Activated CD4-positive, alpha-beta T cell treated with anti-CD3 and anti-CD28 coated beads, Interleukin-2, amount 10 ng/mL, durations not matched to agents 24 days and 14 days (primary cell): ENCODE results near the gene C3orf18. TPM values are rescaled to one million over a fixed set of nuclear protein-coding genes. Genes with fewer than 3 reads are reported as not detected.

ENCODE experiments used
- DNase-seq: peaks from one replicate; pipeline ENCODE4 v3.0.0; 2022
- H3K27ac Mint-ChIP-seq: one replicate; pipeline ENCODE4 v1.8.0; 2022; ENCODE audit warnings: mild to moderate bottlenecking, mixed read lengths
- H3K27me3 Mint-ChIP-seq: one replicate; pipeline ENCODE4 v1.8.0; 2022; ENCODE audit warnings: mixed read lengths
- H3K36me3 Mint-ChIP-seq: one replicate; pipeline ENCODE4 v1.8.0; 2022; ENCODE audit warnings: low read depth, mild to moderate bottlenecking, mixed read lengths
- H3K4me1 Mint-ChIP-seq: one replicate; pipeline ENCODE4 v1.8.0; 2021; ENCODE audit warnings: mixed read lengths
- H3K4me3 Mint-ChIP-seq: one replicate; pipeline ENCODE4 v1.8.0; 2022; ENCODE audit warnings: mild to moderate bottlenecking, moderate library complexity, mixed read lengths
- H3K9me3 Mint-ChIP-seq: one replicate; pipeline ENCODE4 v1.8.0; 2021; ENCODE audit warnings: mixed read lengths
- intact Hi-C: fragments of 100-400 bp; cut with micrococcal nuclease; formaldehyde crosslinking; loops from one replicate; pipeline ENCODE4 v1.15.1; 2023
- total RNA-seq: library from RNA; stranded (reverse); gene quantifications from 2 replicates; pipeline ENCODE4 v1.2.3, GENCODE V29; 2022

The C3orf18 gene
- total RNA-seq, 1 donor from 2014 or later, result 32.6 TPM

- no peaks in the 10 kb centered on the region for H3K9me3 Mint-ChIP-seq
- H3K4me3 Mint-ChIP-seq, result peak overlapping the region; percentile 93
- H3K36me3 Mint-ChIP-seq, result peaks cover 91% of the 10 kb centered on the region
- no peaks in the 10 kb centered on the region for H3K27me3 Mint-ChIP-seq
- peaks cover 32% of the 10 kb centered on the region for H3K4me1 Mint-ChIP-seq
- intact Hi-C loops, result loop anchor here (10.0 kb wide), 1 partner anchor 1646 kb away; no protein-coding TSS in a partner anchor
- DNase-seq, result peak; percentile 69
- peak overlapping the region; percentile 98 for H3K27ac Mint-ChIP-seq
These were observed 41.7 kb upstream of the C3orf18 start for GRCh38 chr3:50609071-50609762.

GRCh38 chr3:50608278-50608677 lies 40.7 kb upstream of the C3orf18 start:
- intact Hi-C loops, result loop anchor here (10.0 kb wide), 1 partner anchor 1647 kb away; no protein-coding TSS in a partner anchor
- DNase-seq, result peak; percentile 69
- H3K36me3 Mint-ChIP-seq, result peaks cover 93% of the 10 kb centered on the region
- no peaks in the 10 kb centered on the region for H3K9me3 Mint-ChIP-seq
- peak overlapping the region; percentile 93 for H3K4me3 Mint-ChIP-seq
- H3K4me1 Mint-ChIP-seq, result peaks cover 34% of the 10 kb centered on the region
- peak overlapping the region; percentile 98 for H3K27ac Mint-ChIP-seq
- H3K27me3 Mint-ChIP-seq, result no peaks in the 10 kb centered on the region

- no peaks in the 10 kb centered on the region for H3K9me3 Mint-ChIP-seq
- no peaks in the 10 kb centered on the region for H3K27me3 Mint-ChIP-seq
- peaks cover 40% of the 10 kb centered on the region for H3K4me1 Mint-ChIP-seq
- H3K27ac Mint-ChIP-seq, result peak overlapping the region; percentile 98
- peaks cover 97% of the 10 kb centered on the region for H3K36me3 Mint-ChIP-seq
- DNase-seq, result peak; percentile 79
- H3K4me3 Mint-ChIP-seq, result peak overlapping the region; percentile 93
- intact Hi-C loops, result loop anchor here (10.0 kb wide), 1 partner anchor 1647 kb away; no protein-coding TSS in a partner anchor
These were observed 39.9 kb upstream of the C3orf18 start for GRCh38 chr3:50607271-50608091.

- Mint-ChIP-seq H3K27ac (peak overlapping the region; percentile 98), H3K36me3 (peaks cover 93% of the 10 kb centered on the region), H3K27me3 (no peaks in the 10 kb centered on the region), H3K4me3 (peak overlapping the region; percentile 93), H3K9me3 (no peaks in the 10 kb centered on the region), H3K4me1 (peaks cover 44% of the 10 kb centered on the region)
- intact Hi-C loops, result loop anchor here (10.0 kb wide), 1 partner anchor 1648 kb away; no protein-coding TSS in a partner anchor
- DNase-seq, result peak; percentile 79
These were observed 39.0 kb upstream of the C3orf18 start for GRCh38 chr3:50606596-50606995.

- Mint-ChIP-seq H3K4me3 (peak overlapping the region; percentile 93), H3K36me3 (peaks cover 90% of the 10 kb centered on the region), H3K4me1 (peaks cover 50% of the 10 kb centered on the region), H3K27me3 (no peaks in the 10 kb centered on the region), H3K9me3 (no peaks in the 10 kb centered on the region), H3K27ac (peak overlapping the region; percentile 98)
- DNase-seq, result peak; percentile 70
- intact Hi-C loops, result loop anchor here (10.0 kb wide), 1 partner anchor 1649 kb away; no protein-coding TSS in a partner anchor
These were observed 38.4 kb upstream of the C3orf18 start for GRCh38 chr3:50605901-50606326.

GRCh38 chr3:50604628-50605588 lies 37.4 kb upstream of the C3orf18 start:
- Mint-ChIP-seq H3K36me3 (peaks cover 86% of the 10 kb centered on the region), H3K4me3 (peak overlapping the region; percentile 93), H3K27ac (peak overlapping the region; percentile 98), H3K4me1 (peaks cover 60% of the 10 kb centered on the region), H3K27me3 (no peaks in the 10 kb centered on the region), H3K9me3 (no peaks in the 10 kb centered on the region)
- peak; percentile 68 for DNase-seq
- intact Hi-C loops, result loop anchor here (10.0 kb wide), 1 partner anchor 1650 kb away; no protein-coding TSS in a partner anchor

- peaks cover 84% of the 10 kb centered on the region for H3K36me3 Mint-ChIP-seq
- peak overlapping the region; percentile 98 for H3K27ac Mint-ChIP-seq
- no peak for DNase-seq
- H3K4me3 Mint-ChIP-seq, result peak overlapping the region; percentile 93
- H3K27me3 Mint-ChIP-seq, result no peaks in the 10 kb centered on the region
- H3K9me3 Mint-ChIP-seq, result no peaks in the 10 kb centered on the region
- intact Hi-C loops, result loop anchor here (10.0 kb wide), 1 partner anchor 1651 kb away; no protein-coding TSS in a partner anchor
- peaks cover 67% of the 10 kb centered on the region for H3K4me1 Mint-ChIP-seq
These were observed 36.6 kb upstream of the C3orf18 start for GRCh38 chr3:50604110-50604621.

- Mint-ChIP-seq H3K27me3 (no peaks in the 10 kb centered on the region), H3K9me3 (no peaks in the 10 kb centered on the region), H3K27ac (peak overlapping the region; percentile 98), H3K4me3 (peak overlapping the region; percentile 93), H3K36me3 (peaks cover 84% of the 10 kb centered on the region), H3K4me1 (peaks cover 71% of the 10 kb centered on the region)
- intact Hi-C loops, result loop anchor here (10.0 kb wide), 1 partner anchor 1651 kb away; no protein-coding TSS in a partner anchor
- no peak for DNase-seq
These were observed 35.9 kb upstream of the C3orf18 start for GRCh38 chr3:50603261-50604109.

GRCh38 chr3:50602595-50603191 lies 35.1 kb upstream of the C3orf18 start:
- no peak for DNase-seq
- peaks cover 75% of the 10 kb centered on the region for H3K4me1 Mint-ChIP-seq
- peak overlapping the region; percentile 93 for H3K4me3 Mint-ChIP-seq
- intact Hi-C loops, result loop anchor here (10.0 kb wide), 1 partner anchor 1652 kb away; no protein-coding TSS in a partner anchor
- no peaks in the 10 kb centered on the region for H3K27me3 Mint-ChIP-seq
- H3K36me3 Mint-ChIP-seq, result peaks cover 83% of the 10 kb centered on the region
- no peaks in the 10 kb centered on the region for H3K9me3 Mint-ChIP-seq
- H3K27ac Mint-ChIP-seq, result peak overlapping the region; percentile 98

- peak overlapping the region; percentile 93 for H3K4me3 Mint-ChIP-seq
- H3K27me3 Mint-ChIP-seq, result no peaks in the 10 kb centered on the region
- H3K9me3 Mint-ChIP-seq, result no peaks in the 10 kb centered on the region
- H3K27ac Mint-ChIP-seq, result peak overlapping the region; percentile 98
- peaks cover 68% of the 10 kb centered on the region for H3K36me3 Mint-ChIP-seq
- intact Hi-C loops, result loop anchor here (1.0 to 10.0 kb wide), 4 partner anchors 10 to 1654 kb away; partner anchors contain the start of gene CISH
- H3K4me1 Mint-ChIP-seq, result peaks cover 74% of the 10 kb centered on the region
- peak; percentile 95 for DNase-seq
These were observed 33.5 kb upstream of the C3orf18 start for GRCh38 chr3:50600841-50601591.

- H3K9me3 Mint-ChIP-seq, result no peaks in the 10 kb centered on the region
- peak overlapping the region; percentile 98 for H3K27ac Mint-ChIP-seq
- no peaks in the 10 kb centered on the region for H3K27me3 Mint-ChIP-seq
- H3K36me3 Mint-ChIP-seq, result peaks cover 62% of the 10 kb centered on the region
- peak overlapping the region; percentile 93 for H3K4me3 Mint-ChIP-seq
- DNase-seq, result peak; percentile 74
- intact Hi-C loops, result loop anchor here (10.0 kb wide), 1 partner anchor 1655 kb away; no protein-coding TSS in a partner anchor
- H3K4me1 Mint-ChIP-seq, result peaks cover 73% of the 10 kb centered on the region
These were observed 32.7 kb upstream of the C3orf18 start for GRCh38 chr3:50600141-50600753.
